Posterior cingulate gyrus (tissue), 11 donors: Measurements from ENCODE around the gene UBTD2.
"Not testable (repeated sequence)": the region's sequence is repeated elsewhere in the genome, so short reads cannot be mapped to it uniquely, and the experiment has no call there.

Experiments used
- DNase-seq, 10 donors: peaks; one replicate each; pipeline versions ENCODE4 v3.0.0 to v3.0.0-alpha.2; 2020 to 2021; ENCODE audit warnings: mixed read lengths in 3 of 10
- intact Hi-C: fragments of 100-400 bp; cut with DNase I; formaldehyde crosslinking; loops from one replicate; pipeline ENCODE4 v1.15.1; 2023

The UBTD2 gene, protein sequence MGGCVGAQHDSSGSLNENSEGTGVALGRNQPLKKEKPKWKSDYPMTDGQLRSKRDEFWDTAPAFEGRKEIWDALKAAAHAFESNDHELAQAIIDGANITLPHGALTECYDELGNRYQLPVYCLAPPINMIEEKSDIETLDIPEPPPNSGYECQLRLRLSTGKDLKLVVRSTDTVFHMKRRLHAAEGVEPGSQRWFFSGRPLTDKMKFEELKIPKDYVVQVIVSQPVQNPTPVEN

GRCh38 chr5:172283020-172283861, at the start of gene UBTD2:
UBTD2 (minus strand) TSS chr5:172283764; CDS start chr5:172283665, 99 bp downstream.
- DNase-seq, result peak; percentile 47 to 95 (median 68)
- intact Hi-C loops, result loop anchor here (2.0 to 5.0 kb wide), 3 partner anchors 94 to 176 kb away; partner anchors contain the start of genes SH3PXD2B and STK10

DNA sequence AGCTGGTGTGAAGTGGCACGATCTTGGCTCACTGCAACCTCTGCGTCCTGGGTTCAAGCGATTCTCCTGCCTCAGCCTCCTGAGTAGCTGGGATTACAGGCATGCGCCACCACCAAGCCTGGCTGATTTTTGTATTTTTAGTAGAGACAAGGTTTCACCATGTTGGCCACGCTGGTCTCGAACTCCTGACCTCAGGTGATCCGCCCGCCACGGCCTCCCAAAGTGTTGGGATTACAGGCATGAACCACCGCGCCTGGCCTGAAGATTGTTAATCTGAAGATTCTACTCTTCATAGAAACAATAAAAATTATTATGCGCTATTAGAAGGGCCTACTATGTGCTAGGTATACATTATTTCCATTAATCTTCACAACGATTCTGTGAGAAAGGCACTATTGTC, 43.3 kb upstream of the UBTD2 start:
- DNase-seq, result peak in 1 of 10 donors; percentile 34
- intact Hi-C loops, result not testable (repeated sequence)

DNA sequence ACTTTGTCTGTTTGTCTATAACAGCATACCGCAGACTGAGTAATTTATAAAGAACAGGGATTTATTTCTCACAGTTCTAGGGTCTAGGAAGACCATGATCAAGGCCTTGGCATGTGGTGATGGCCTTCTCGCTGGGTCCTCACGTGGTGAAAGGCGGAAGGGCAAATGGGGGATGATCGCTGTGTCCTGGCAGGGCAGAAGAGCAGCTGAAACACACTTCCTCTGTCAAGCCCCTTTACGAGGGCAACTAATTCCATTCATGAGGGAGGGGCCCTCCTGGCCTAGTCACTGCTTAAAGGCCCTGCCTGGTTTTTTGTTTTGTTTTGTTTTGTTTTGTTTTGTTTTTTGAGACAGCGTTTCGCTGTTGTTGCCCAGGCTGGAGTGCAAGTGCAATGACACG, 41.9 kb upstream of the UBTD2 start:
- peak in 1 of 10 donors; percentile 29 for DNase-seq
- intact Hi-C loops, result no loop called here

GRCh38 chr5:172322028-172322965, 38.7 kb upstream of the UBTD2 start:
- intact Hi-C loops, result no loop called here
- DNase-seq, result peak in 2 of 10 donors; percentile 8 to 70

DNA sequence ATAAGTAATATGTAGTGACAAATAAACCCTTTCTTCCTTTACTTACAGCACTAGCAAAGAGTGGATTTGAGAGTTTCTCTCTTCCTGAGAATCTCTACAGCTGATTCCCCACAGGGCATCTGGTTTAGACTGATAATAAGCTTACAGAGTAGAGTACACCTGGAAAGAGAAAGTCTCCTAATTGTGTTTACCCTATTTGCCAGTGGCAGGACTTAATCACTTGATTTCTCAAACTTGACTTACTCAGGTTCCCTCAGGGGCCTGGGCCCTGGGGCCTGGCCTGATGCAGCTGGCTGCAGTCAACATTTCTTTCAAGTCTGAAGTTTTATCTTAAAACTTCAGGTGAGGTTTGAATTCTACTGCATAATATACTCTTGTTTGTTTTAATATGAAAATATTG, 38.0 kb upstream of the UBTD2 start:
- peak in 1 of 10 donors; percentile 24 for DNase-seq
- intact Hi-C loops, result no loop called here

DNA sequence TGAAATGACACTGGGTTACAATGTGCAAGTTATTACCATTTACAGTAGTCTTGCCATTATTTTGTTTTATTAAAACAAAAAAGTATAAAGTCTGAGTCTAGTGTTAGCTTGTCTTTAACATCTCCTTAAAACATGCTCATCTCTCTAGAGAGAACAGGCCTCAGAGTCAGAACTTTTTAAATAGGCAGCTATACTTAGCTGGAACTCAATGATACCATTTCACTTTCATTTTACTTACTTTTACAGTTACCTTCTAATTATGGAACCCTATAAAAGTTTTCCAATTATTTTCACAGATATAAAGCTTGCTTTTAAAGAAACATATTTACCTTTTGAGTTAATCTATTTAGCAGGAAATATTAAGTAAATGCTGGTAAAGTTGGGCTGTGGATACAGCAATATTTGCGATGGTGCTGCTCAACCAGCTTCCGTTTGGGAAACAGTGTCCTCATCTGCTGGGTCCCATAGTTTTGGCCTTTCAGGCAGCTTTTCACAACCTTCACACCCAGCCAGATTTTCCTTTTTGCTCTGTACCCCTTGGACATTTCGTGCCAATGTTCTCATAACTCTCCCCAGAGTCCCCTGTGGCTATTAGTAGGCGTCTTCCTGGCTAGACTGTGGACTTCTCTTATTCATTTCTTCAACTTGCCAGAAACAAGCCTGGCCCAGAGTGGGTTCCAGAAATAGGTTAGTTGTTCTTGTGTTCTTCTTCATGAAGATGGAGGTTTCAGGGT, 36.3 kb upstream of the UBTD2 start:
- intact Hi-C loops, result no loop called here
- DNase-seq, result peak in 1 of 10 donors; percentile 2

- DNase-seq, result peak in 1 of 10 donors; percentile 9
- intact Hi-C loops, result no loop called here
Measured at GRCh38 chr5:172315587-172316493, 32.3 kb upstream of the UBTD2 start.

- intact Hi-C loops, result no loop called here
- no peak for DNase-seq
Measured at GRCh38 chr5:172313915-172314314, 30.4 kb upstream of the UBTD2 start.

DNA sequence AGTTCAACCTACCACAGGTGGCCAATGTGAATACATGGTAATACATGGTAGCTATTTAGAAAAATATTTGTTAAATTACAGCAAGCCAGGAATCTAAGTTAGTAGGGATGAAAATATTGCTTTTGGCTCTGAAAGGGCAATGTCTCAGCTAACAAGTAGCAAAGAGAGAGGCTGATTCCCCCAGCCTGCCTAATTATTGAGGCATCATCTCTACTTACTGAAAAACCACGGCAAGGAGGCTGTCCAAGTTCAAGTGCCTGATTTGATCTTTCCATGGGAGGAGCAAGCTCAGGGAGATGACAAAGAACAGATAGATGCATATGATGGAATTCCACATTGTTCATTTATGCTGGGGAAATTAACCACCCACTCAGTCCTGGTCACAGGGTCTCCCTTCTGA, 28.7 kb upstream of the UBTD2 start:
- intact Hi-C loops, result no loop called here
- no peak for DNase-seq

GRCh38 chr5:172311605-172312004, 28.0 kb upstream of the UBTD2 start:
- no peak for DNase-seq
- intact Hi-C loops, result no loop called here

- intact Hi-C loops, result no loop called here
- DNase-seq, result no peak
Measured at GRCh38 chr5:172311026-172311425, 27.5 kb upstream of the UBTD2 start.

DNA sequence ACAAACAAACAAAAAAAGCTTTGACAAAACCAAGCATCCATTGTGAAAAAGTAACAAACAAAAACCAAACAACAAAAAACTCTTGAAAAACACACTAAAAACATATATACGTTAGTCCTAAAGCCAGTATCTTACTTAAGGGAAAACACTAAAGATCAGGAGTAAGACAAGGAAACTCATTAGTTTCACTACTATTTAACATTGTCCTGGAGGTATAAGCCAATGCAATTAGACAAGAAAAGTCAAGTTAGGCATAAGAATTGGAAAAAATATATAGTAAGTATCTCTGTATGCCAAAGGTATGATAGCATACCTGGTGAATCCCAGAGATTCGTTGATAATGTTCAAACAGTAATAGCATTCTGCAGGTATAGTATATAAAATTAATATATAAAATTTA, 21.8 kb upstream of the UBTD2 start:
- intact Hi-C loops, result no loop called here
- DNase-seq, result no peak

GRCh38 chr5:172303572-172304335, 20.2 kb upstream of the UBTD2 start:
- DNase-seq, result no peak
- intact Hi-C loops, result no loop called here

GRCh38 chr5:172303162-172303561, 19.6 kb upstream of the UBTD2 start:
- intact Hi-C loops, result no loop called here

GRCh38 chr5:172302047-172302710, 18.6 kb upstream of the UBTD2 start:
- intact Hi-C loops, result no loop called here
- no peak for DNase-seq

More at GRCh38 chr5:172303162-172303561, 19.6 kb upstream of the UBTD2 start:
- no peak for DNase-seq

GRCh38 chr5:172299916-172300439, 16.4 kb upstream of the UBTD2 start:
- intact Hi-C loops, result no loop called here
- DNase-seq, result no peak

- intact Hi-C loops, result loop anchor here (5.0 kb wide), 1 partner anchor 557 kb away; no protein-coding TSS in a partner anchor
- DNase-seq, result no peak
Measured at GRCh38 chr5:172294831-172295230, 11.3 kb upstream of the UBTD2 start.
